Cardiac muscle cell (in vitro differentiated cells and primary cell): ENCODE data around the gene CDH4. TPM values are rescaled to one million over a fixed set of nuclear protein-coding genes. Genes with fewer than 3 reads are reported as not detected.

Experiments used
- DNase-seq, 2 donors: peaks; one replicate each; pipeline versions ENCODE4 v3.0.0 to v3.0.0-alpha.2; 2010 to 2017; ENCODE audit warnings: low read depth in 1 of 2, low spot score in 1 of 2
- H3K27ac ChIP-seq: fragments of 200-600 bp; sonication (generic); 2 replicates; pipeline ENCODE4 v1.5.1; 2016
- H3K27me3 ChIP-seq: fragments of 200-600 bp; sonication (generic); 2 replicates; pipeline ENCODE4 v1.6.0; 2016; ENCODE audit warnings: control low read depth
- H3K36me3 ChIP-seq: fragments of 200-600 bp; sonication (generic); 2 replicates; pipeline ENCODE4 v1.5.1; 2016; ENCODE audit warnings: control low read depth
- H3K4me1 ChIP-seq: fragments of 200-600 bp; sonication (generic); 2 replicates; pipeline ENCODE4 v1.8.1; 2017; ENCODE audit warnings: low read depth, mild to moderate bottlenecking, mixed run types
- H3K4me3 ChIP-seq: fragments of 200-600 bp; sonication (generic); 2 replicates; pipeline ENCODE4 v1.5.1; 2016; ENCODE audit warnings: mild to moderate bottlenecking
- H3K9me3 ChIP-seq: fragments of 200-600 bp; sonication (generic); 2 replicates; pipeline ENCODE4 v1.5.1; 2017; ENCODE audit warnings: low read depth, mild to moderate bottlenecking, control low read depth
- CTCF ChIP-seq: IDR thresholded peaks from 2 replicates; pipeline ENCODE4 v1.5.1; 2012; ENCODE audit warnings: low read depth, mild to moderate bottlenecking, low read length
- polyA plus RNA-seq: library from polyadenylated mRNA; unstranded; fragments of >200 nt; fragmentation: Nextera tagmentation; extraction: Ambion mirVana; gene quantifications from 2 replicates; pipeline ENCODE4 v1.2.1, GENCODE V29; 2016
- total RNA-seq: library from RNA; depleted of rRNA; stranded (reverse); fragments of >200 nt; gene quantifications from 2 replicates; pipeline ENCODE4 v1.2.3, GENCODE V29; 2016

Gene CDH4
- total and polyA plus RNA-seq, 2 experiments from 2014 or later: 0.43 to 0.80 TPM

GRCh38 chr20:61955668-61956395 is 703.8 kb downstream of the CDH4 start:
- no peak for TF ChIP-seq CTCF
- DNase-seq: no peak
- H3K27me3 ChIP-seq: no peaks in the 10 kb centered on the region
- peaks cover 14% of the 10 kb centered on the region for H3K4me1 ChIP-seq
- no peaks in the 10 kb centered on the region for H3K36me3 ChIP-seq
- peak overlapping the region; percentile 59 for H3K27ac ChIP-seq
- no peaks in the 10 kb centered on the region for H3K9me3 ChIP-seq
- no peak overlapping the region for H3K4me3 ChIP-seq

GRCh38 chr20:61956396-61957342 is 704.6 kb downstream of the CDH4 start:
- peaks cover 14% of the 10 kb centered on the region for H3K4me1 ChIP-seq
- H3K4me3 ChIP-seq: no peak overlapping the region
- no peaks in the 10 kb centered on the region for H3K9me3 ChIP-seq
- H3K36me3 ChIP-seq: no peaks in the 10 kb centered on the region
- no peak for TF ChIP-seq CTCF
- H3K27me3 ChIP-seq: no peaks in the 10 kb centered on the region
- H3K27ac ChIP-seq: peak overlapping the region; percentile 59
- peak in 1 of 2 donors; percentile 54 for DNase-seq

- no peak for TF ChIP-seq CTCF
- Histone ChIP-seq H3K4me3 (no peak overlapping the region), H3K9me3 (no peaks in the 10 kb centered on the region), H3K4me1 (peaks cover 14% of the 10 kb centered on the region), H3K36me3 (no peaks in the 10 kb centered on the region), H3K27me3 (no peaks in the 10 kb centered on the region), H3K27ac (no peak overlapping the region)
- DNase-seq: no peak
Observed at GRCh38 chr20:61957961-61958715, 706.1 kb downstream of the CDH4 start.

- H3K4me3 ChIP-seq: no peak overlapping the region
- peak in 1 of 2 donors; percentile 44 for DNase-seq
- H3K36me3 ChIP-seq: no peaks in the 10 kb centered on the region
- H3K27me3 ChIP-seq: no peaks in the 10 kb centered on the region
- no peaks in the 10 kb centered on the region for H3K9me3 ChIP-seq
- H3K4me1 ChIP-seq: peaks cover 14% of the 10 kb centered on the region
- TF ChIP-seq CTCF: no peak
- no peak overlapping the region for H3K27ac ChIP-seq
Observed at GRCh38 chr20:61958773-61959700, 707.0 kb downstream of the CDH4 start.
